GM19099 (cell line): ENCODE data around the gene GABPB1.

ENCODE experiments used
- POLR2A ChIP-seq: IDR thresholded peaks from 3 replicates; pipeline ENCODE4 v1.6.1; 2011; ENCODE audit warnings: low read depth; ENCODE audit not compliant: insufficient read length; ENCODE audit errors: extremely low read depth

Gene GABPB1

GRCh38 chr15:50260969-50261496 is 94.0 kb downstream of the GABPB1 start:
- TF ChIP-seq POLR2A, result no peak

- TF ChIP-seq POLR2A, result no peak
Measured at GRCh38 chr15:50259276-50259675, 95.7 kb downstream of the GABPB1 start.

DNA sequence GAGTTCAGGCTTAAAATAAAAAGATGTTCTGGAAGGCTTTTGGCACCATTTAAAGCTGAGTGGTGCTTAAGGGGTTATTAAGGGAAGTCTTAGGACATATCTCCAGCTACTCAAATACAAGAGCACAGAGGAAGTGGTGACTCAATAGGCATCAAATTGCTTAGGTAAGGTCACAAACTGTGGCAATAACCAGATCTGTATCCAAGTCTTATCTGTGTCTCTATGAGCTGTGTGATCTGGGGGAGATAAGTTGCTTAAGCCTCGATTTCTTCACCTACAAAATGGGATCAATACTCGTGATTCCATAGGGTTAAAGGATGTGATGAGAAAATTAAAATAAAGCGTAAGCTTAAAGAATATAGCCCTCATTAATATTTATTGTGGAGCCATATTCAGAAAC is 97.1 kb downstream of the GABPB1 start:
- TF ChIP-seq POLR2A, result no peak

- no peak for TF ChIP-seq POLR2A
Measured at GRCh38 chr15:50257332-50257731, 97.7 kb downstream of the GABPB1 start.

- no peak for TF ChIP-seq POLR2A
Measured at GRCh38 chr15:50256188-50257041, 98.6 kb downstream of the GABPB1 start.

GRCh38 chr15:50252556-50252955 is 102.4 kb downstream of the GABPB1 start:
- no peak for TF ChIP-seq POLR2A

- no peak for TF ChIP-seq POLR2A
Measured at GRCh38 chr15:50251638-50252182, 103.3 kb downstream of the GABPB1 start.

DNA sequence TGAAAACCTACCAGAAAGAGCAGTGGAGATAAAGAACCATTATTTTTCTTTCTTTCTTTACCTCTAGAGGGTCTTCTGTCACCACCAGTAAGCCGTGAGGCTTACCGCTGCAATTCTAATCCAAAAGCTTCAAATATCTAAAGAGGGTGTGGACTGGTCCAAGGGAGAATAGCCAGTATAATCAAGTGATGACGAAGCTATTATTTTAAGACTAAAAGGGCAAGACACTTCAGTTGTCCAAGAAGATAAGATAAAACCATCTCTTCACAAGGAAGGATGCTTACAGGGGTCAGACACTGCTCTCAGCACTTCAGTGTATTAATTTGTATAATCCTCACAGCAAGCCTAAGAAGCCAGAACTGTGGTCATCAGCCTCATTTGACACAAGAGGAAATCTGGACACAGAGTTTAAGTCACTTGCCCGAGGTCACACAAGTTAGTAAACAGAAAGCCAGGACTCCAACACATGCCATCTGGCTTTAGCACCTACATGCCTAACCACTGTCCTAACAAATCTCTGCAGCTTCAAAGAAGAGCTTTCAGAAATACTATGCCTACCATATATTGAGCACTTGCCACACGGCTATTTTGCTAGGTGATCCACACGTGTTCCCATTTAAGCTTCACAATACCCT is 104.1 kb downstream of the GABPB1 start:
- no peak for TF ChIP-seq POLR2A

- no peak for TF ChIP-seq POLR2A
Measured at GRCh38 chr15:50249704-50250103, 105.3 kb downstream of the GABPB1 start.

DNA sequence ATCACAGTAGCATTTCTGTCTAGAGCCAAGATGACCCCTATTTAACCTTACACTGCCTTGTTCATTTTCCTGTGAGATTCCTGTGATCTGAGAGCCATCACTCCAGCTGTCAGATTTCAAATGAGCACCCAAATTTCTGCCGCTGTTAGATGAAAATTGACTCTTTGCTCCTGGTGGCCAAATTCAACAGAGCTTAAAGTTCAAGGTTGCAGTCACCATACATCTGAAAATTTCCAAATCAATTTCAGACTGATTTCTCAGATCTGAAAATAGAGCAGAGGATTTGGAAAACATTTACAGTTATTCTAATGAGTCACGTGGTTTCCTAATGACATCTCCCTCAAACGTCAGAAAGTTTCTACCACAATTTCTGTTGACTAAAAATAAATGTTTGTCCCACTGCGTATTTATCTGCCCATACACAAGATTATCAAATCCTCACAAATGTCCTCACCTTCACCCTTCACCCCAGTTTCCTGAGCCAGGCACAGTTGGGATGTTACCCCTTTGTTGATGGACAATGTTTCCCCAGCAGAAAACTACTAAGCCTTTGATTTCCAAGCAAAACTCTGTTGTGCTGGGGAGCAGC is 105.9 kb downstream of the GABPB1 start:
- TF ChIP-seq POLR2A, result no peak

GRCh38 chr15:50247819-50248655 is 107.0 kb downstream of the GABPB1 start:
- peak; percentile 23 for TF ChIP-seq POLR2A

DNA sequence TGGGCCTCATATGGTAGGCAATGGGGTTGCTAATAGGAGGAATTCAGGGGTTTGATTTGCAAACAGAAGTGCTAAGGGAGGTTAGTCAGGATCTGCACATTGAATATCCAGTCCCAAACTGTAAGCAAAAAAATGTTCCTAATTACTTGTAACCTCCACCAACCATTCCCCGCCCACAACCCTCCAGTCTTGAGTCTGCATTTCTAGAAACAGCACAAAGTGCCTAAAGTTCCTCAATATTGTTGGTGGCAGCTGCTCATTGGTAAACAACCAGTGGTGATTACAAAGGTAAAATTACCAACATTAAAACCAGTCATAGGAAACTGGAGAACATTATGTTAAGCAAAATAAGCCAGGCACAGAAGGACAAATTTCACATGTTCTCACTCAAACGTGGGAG is 108.4 kb downstream of the GABPB1 start:
- no peak for TF ChIP-seq POLR2A

DNA sequence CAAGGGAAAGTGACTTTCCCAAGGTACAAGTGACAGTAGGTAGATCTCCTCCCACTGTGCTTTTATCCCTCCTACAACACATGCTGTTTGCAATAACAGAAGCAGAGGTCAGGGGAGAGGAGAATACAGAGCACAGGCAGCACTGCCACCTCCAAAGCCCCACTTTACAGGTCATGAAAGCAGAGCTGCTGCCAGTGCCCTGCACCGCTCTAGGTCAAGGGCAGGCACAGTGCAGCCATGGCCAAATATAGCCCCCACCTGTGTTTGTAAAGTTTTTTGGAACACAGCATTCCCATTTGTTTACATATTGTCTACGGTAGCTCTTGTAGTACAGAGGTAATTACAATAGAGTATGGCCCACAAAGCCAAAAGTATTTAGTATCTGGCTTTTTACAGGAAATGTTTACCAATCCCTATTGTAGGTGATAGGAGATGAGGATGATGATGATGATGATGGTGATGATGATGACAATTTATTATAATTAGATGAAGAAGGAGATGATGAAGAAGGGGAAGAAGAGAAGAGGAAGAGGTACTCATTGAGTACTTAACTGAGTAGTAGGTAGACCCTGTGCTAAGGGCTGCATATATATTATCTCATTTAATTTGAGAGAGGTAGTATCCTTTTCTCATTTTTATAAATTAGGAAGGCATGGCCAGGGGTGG is 109.9 kb downstream of the GABPB1 start:
- TF ChIP-seq POLR2A, result no peak

- TF ChIP-seq POLR2A, result no peak
Measured at GRCh38 chr15:50244153-50244552, 110.8 kb downstream of the GABPB1 start.
